Right ventricle myocardium superior (tissue), 1 donor: ENCODE measurements around the gene LRRC73. TPM values are rescaled to one million over a fixed set of nuclear protein-coding genes. Genes with fewer than 3 reads are reported as not detected.
"Not testable (repeated sequence)": the region's sequence is repeated elsewhere in the genome, so short reads cannot be mapped to it uniquely, and the experiment has no call there.

Experiments
- ATAC-seq: fragments of 200-7000 bp; cut with Tn5 transposase; one replicate; pipeline ENCODE4 v1.9.1; 2020; ENCODE audit warnings: mild to moderate bottlenecking; ENCODE audit not compliant: poor library complexity
- DNase-seq: peaks from one replicate; pipeline ENCODE4 v3.0.0-alpha.2; 2020
- intact Hi-C: fragments of 100-400 bp; cut with DNase I; formaldehyde crosslinking; loops from one replicate; pipeline ENCODE4 v1.11.2; 2022
- total RNA-seq: library from RNA; stranded (reverse); fragmentation: NEBNext Ultra II Directional; extraction: Animal tissue kit (Norgen Biotek cat#: 25700); gene quantifications from one replicate; pipeline ENCODE4 v1.2.1, GENCODE V29; 2021
- donor health status: DM: no; HTN: yes; CAD: no; lungs with severe emphysema.

The LRRC73 gene
- total RNA-seq, 1 donor from 2014 or later = 1.4 TPM

DNA sequence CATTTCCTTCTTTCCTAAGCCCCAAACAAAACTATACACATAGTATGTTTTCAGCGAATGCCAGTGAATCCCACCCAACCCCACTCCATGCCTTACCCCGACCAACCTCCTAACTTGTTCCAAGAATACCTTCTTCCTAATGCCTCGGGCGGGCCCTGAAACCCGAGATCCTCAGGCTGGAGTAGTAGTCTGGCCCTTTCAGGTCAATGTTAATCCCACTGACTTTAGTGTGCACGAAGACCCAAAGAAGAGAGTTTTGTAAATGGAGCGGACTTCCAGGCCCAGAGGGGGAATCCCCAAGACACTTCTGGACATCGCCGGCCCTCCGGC, 6.2 kb upstream of the LRRC73 start:
- no peak for DNase-seq
- ATAC-seq = peak; percentile 1
- intact Hi-C loops = loop anchor here (10.0 kb wide), 1 partner anchor 252 kb away; no protein-coding TSS in a partner anchor

DNA sequence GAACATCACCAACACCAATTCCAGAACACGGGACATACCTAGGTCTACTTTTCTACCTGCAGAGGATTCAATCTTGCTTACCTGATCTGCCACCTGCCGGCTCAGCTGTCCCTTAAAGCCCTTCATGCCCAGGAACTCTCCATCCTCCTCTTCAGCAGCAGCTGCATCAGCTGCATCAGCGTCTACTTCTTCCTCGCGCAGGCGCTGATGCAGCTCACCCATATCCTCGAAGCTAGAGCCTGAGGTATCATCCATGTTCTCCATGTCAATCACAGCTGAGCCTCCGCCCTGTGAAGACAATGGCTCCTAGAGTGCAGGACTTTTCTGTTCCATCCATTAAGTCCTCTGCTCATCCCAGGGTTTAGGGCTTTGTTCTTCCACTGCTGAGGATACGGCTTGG, 5.7 kb upstream of the LRRC73 start:
- ATAC-seq (no peak), DNase-seq (no peak)
- intact Hi-C loops = loop anchor here (10.0 kb wide), 1 partner anchor 251 kb away; no protein-coding TSS in a partner anchor

DNA sequence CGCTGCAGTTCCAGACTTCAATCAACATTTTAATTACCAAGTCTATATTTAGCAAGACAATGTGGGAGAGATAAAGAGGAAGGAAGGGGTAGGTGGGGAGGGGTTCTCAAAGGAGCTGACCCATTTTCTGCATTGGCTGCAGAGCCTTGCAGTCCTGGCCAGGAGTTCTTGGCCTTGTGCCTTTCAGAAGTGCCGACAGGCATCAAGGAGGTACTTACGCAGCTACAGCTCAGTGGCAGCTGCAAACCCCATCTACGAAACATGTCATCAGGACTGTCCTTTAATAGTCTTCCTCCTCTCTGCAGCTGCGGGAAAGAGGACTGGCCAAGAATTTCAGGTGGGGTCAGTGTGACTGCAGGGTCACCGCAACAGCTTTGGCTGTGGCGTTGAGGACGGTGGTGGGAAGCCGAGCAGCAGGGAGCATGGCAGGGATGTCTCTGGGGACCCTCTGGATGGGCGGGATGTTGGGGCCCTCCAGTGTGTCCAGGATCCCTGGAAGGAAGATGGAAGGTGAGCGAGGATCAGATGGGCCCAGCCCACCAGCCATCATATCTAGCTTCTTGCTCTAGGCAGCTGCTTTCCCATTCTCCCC, 1.8 kb upstream of the LRRC73 start:
- peak; percentile 72 for DNase-seq
- intact Hi-C loops = loop anchor here (10.0 kb wide), 1 partner anchor 247 kb away; no protein-coding TSS in a partner anchor
- peak; percentile 56 for ATAC-seq

DNA sequence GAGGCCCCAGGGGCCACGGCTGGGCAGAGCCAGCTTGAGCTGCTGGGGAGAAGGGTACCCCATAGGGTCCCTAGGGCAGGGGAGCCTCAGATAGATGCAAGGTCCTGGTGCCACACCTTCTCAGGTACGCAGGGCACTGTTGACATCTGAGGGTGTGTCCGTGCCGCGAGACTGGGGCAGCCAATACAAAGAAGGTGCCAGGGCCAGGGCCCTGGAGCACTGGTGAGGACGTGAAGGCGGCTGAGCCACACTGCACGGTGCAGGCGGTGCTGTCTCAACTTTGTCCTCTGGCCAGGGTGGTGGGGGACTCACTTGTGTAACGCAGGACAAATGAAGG, 649 bp upstream of the LRRC73 start:
- DNase-seq = no peak
- intact Hi-C loops = loop anchor here (10.0 kb wide), 1 partner anchor 246 kb away; no protein-coding TSS in a partner anchor
- ATAC-seq = peak; percentile 1

DNA sequence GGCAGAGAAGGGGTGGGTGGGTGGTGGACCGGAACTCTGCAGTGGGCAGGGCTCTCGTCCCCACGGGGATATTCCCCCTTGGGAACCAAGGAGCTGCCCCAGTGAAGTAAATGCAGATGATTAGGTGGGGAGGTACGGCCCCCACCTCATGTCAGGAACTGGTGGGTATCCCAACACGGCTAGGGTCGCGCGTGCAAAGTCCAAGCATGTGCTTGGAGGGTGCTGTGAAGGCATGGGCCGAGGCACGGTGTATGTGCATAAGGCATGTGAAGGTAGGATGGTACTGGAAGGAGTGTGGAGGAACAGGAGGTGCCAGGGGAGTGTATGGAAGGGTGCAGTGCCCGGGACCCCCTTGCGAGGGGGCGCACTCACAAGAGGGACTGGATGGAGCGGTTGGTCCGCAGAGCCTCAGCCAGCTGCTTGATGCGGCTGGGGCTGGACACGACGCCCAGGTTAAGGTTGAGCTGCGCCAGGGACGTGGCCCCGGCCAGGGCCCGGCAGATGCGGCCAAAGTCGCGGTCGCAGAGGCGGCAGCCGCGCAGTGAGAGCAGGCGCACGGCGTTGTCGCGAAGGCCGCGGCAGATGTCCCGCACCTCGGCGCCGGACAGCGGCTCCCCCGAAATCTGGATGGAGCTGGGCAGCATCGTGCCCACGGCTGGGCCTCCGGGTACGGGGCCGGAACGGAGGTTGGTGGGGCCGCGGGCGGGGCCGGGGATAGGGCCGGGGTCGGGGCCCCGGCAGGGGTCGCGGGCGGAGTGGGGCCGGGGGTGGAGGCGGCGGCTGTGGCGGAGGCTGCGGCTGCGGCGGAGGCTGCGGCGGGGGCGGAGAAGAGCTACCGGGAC, 783 bp downstream of the LRRC73 start:
- no peak for ATAC-seq
- DNase-seq = no peak
- intact Hi-C loops = loop anchor here (5.0 kb wide), 1 partner anchor 122 kb away; no protein-coding TSS in a partner anchor

DNA sequence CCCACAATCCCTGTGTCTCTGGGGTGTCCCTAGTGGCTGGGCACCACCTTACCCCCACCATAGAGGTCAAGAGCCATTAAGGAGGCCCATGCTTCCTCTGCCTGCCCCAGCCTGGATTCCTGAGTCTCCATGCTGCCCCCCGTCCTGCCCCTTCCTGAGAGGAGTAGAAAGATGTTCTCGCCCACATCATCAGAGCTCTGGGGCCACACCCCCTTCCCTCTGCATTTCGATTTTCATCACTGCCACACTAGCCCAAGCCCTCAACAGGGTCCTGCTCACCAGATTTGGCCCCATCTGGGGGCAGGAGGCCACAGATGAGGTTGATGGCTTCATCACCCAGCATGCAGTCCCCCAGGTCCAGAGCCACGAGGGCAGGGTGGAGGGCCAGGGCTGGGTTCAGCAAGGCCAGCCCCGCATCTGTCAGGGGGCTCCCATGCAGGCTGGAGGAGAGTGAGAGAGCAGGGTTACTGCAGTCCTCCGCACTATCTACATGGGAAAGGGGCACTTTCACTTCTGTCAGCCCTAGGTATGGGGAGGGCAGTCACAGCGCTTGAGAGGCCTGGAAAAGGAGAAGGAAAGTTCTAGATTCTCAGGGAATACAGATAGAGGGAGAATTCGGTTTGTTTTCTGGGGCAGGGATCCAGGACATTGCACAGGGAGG, 1.5 kb downstream of the LRRC73 start:
- ATAC-seq = no peak
- DNase-seq = no peak
- intact Hi-C loops = loop anchor here (5.0 kb wide), 1 partner anchor 121 kb away; no protein-coding TSS in a partner anchor

DNA sequence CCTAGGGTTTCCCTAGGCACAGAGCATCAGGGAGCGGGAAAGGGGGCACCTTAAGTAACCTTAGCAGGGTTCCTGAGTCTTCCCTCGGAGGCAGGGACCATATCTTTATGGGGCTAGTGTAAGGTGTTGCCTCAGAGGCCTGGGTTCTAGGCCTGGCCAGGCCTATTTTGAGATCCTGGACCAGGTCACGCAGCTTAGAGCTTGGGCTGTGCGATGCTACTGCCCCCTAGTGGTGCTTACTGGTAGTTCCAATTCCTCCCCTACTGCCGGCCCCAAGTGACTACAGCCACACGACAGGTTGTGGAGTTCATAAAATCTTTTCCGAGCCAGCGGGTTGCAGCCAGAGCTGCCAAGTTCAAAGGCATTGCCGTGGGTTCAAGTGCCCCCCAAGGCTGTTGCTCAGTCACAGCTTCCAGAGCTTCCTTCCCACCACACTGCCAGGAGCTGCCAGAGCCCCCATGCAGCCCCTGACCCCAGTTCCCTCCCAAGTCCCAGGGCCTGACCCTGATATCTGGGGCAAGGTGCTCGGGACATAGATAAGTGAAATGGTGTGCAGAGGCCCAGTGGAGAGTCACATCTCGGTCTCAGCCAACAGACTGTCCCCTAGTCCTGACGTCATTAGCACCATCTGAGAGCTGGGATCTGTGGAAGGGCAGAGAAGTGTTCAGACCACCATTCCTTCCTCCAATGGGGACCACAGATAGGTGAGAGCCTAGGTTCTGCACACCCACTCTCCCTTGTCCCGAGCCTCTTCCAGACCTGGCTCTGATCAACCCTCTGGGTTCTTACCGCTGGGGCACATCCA, 3.3 kb downstream of the LRRC73 start:
- DNase-seq (peak; percentile 75), ATAC-seq (peak; percentile 55)
- intact Hi-C loops = loop anchor here (1.0 to 5.0 kb wide), 2 partner anchors 53 to 120 kb away; no protein-coding TSS in a partner anchor

DNA sequence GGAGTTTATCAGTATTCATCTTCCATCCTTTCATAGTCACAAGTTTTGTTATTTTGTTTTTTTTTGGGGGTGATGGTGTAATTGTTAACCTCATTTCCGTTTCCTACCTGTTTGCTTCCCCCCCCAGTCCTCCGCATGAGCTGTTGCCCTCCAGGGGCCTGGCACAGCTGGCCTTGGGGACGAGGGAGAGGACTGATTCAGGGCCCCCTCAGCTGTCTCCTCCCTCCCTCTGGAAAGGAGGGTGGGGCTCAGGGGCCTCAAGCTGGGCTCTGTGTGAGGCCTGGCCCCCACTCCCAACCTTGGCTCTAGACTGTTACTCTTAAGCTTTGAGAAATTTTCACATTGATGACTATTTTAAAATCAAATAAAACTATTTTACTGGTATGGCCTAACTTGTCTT, 4.0 kb downstream of the LRRC73 start:
- DNase-seq = no peak
- intact Hi-C loops = loop anchor here (1.0 to 5.0 kb wide), 2 partner anchors 52 to 119 kb away; no protein-coding TSS in a partner anchor
- no peak for ATAC-seq

DNA sequence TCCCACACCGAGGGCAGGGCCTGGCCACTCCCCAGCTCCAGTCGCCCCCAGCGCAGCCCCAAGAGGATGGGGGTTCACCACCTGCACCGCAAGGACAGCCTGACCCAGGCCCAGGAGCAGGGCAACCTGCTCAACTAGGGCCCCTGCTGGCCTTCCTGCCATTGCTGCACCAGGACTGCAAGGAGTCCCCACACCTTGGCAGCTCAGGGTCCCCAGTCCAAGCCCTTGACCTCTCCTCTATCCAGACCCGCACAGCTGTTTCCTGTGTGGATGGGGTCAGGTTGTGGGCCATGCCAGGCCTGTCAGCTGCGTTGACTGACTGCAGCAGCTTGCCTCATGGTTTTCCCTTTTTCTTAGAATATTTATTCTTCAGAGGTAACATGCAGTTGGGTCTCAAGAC, 4.4 kb downstream of the LRRC73 start:
- DNase-seq (no peak), ATAC-seq (no peak)
- intact Hi-C loops = loop anchor here (1.0 to 5.0 kb wide), 2 partner anchors 51 to 118 kb away; no protein-coding TSS in a partner anchor

DNA sequence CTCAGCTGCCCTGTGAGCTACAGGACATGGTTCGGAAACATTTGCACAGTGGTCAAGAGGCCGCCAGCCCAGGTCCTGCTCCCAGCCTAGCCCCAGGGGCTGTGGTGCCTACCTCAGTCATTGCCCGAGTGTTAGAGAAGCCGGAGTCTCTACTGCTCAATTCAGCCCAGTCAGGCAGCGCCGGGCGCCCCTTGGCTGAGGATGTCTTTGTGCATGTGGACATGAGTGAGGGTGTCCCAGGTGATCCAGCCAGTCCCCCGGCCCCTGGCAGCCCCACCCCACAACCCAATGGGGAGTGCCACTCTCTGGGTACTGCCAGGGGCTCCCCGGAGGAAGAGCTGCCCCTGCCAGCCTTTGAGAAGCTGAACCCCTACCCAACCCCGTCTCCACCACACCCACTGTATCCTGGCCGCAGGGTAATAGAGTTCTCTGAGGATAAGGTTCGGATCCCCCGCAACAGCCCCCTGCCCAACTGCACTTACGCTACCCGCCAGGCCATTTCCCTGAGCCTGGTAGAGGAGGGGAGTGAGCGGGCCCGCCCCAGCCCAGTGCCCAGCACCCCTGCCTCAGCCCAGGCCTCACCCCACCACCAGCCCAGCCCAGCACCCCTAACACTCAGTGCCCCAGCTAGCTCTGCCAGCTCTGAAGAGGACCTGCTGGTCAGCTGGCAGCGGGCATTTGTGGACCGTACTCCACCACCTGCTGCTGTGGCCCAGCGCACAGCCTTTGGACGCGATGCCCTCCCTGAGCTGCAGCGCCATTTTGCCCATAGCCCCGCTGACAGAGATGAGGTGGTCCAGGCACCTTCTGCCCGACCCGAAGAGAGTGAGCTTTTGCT, 5.2 kb downstream of the LRRC73 start:
- no peak for DNase-seq
- intact Hi-C loops = loop anchor here (5.0 kb wide), 1 partner anchor 118 kb away; no protein-coding TSS in a partner anchor
- ATAC-seq = no peak

DNA sequence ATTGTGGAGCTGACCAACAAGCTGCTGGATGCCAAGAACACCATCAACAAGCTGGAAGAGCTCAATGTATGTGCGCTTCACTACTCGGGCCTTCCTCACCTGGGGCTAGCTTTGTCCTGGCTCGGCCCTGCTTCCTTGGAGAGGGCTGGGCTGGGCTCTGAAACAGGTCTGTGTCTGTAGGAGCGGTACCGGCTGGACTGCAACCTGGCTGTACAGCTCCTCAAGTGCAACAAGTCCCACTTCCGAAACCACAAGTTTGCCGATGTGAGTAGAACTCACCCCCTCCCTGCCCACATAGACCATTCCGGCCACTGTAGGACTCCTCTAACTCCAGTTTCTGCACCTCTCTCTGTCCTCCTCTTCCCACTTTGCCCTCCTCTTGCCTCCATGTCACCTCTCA, 6.7 kb downstream of the LRRC73 start:
- DNase-seq (no peak), ATAC-seq (no peak)
- intact Hi-C loops = no loop called here

DNA sequence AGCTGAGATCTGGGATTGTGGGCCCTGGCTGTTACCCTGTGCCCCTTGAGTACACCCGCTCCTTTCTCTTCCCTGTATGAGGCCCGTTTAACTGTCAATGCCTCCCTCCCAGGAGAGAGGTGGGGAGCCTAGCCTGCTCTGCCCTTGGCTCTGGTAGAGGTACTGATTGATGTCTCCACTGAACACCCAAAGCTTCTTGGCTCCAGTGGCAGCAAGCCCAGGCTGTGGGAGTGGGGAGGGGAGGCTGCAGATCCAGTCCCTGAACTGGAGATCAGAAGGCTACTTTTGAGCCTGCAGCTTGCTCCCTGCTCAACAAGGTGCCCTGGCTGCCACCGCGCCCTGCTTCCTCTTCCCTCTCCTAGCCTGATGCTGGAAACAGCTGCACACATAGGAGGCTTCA, 7.5 kb downstream of the LRRC73 start:
- DNase-seq = no peak
- intact Hi-C loops = no loop called here
- ATAC-seq = peak; percentile 61

DNA sequence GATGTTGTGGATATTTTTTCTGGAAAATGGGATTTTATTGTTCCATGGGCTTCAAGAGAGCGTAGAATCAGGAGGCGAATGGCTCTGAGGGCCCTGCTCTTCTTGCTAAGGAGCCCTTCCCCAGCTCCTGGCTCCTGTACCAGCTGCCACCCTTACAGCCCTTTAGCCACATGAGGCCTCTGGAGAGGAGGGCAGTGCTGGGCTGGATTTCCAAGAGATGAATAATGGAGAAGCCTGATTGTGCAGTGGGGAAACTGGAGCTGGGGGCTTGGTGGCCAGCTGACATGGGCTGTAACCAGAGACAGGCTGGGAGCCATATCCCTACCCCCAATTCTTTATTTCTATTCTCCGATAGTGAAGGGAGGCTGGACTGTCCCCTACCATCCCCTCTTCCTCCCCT, 9.2 kb downstream of the LRRC73 start:
- intact Hi-C loops = no loop called here
- ATAC-seq = no peak
- no peak for DNase-seq

DNA sequence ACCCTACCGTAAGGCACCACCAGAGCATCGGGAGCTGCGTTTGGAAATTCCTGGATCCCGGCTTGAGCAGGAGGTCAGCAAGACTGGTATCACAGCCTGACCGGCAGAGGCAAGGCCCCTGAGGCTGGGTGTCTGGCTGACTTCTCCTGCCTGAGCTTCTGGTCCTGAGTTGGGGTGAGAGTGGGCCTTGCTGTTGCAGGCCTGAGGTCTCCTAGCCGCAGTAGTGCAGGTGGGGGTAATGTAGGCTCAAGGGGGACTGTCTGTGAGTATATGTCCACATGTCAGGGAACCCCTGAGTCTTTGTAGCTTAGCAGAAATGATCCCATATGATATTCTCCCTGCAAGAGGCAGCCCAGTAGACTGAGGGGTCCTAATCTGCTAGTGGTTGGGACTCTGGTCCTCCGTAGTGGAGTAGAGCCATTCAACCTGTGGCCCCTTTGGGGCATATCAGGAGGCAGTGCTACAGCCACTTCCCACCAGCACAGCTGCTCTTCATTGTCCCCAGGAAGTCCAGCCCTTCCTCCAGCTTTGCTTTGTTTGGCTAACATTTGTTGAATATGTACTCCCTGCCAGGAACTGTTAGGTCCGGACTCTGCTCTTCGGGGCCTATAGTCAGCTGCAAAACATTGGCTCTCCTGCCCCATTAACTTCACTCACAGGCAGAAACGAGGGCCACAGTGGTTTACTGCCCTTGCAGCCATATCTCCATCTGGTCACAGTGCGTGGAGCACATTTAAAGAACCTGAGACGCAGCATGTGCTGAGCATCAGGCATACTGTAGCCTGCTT, 10.9 kb downstream of the LRRC73 start:
- ATAC-seq = no peak
- intact Hi-C loops = no loop called here
- no peak for DNase-seq

DNA sequence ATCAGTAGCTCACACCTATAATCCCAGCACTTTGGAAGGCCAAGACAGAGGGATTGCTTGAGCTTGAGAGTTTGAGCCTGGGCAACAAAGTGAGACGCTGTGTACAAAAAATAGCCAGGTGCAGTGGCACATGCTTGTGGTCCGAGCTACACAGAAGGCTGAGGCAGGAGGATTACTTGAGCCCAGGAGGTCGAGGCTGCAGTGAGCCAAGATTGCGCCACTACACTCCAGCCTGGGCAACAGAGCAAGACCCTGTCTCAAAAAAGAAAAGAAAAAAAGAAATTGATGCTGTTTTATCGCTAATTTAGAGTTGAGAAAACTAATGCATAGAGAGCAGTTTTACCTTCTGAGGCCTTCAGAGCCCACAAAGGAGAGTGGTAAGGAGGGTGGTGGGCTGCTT, 11.9 kb downstream of the LRRC73 start:
- ATAC-seq, DNase-seq, intact Hi-C loops: not testable (repeated sequence)

DNA sequence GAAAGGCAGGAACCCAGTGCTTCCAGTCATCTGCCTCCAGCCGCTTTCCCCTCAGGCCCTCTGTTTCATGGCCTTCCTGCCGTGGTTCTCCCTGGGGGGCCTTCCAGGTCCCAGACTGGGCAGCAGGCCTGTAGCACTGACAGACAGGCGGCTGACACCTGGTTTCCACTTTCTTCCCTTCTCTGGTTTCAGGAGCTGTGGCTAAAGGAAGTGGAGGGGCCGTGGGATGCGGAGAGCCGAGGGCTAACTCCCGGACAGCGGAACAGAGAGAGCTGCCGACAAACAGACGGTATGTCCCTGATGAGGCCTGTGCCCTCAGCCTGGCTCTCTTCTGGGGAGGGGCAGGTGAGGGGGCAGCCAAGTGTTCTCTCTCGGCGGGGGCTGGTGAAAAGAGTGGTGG, 12.5 kb downstream of the LRRC73 start:
- no peak for ATAC-seq
- intact Hi-C loops = no loop called here
- no peak for DNase-seq

DNA sequence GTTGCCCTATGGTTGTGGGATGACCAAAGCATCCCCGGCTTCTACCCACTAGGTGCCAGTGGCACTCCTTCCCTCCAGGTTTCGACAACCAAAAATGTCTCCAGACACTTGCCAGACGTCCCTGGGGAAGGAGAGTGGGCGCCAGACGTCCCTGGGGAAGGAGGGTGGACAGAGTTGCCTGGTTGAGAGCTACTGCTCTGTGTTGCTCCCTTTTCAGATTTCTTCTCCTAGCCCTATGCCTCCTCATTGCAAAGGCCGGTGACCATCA, 13.1 kb downstream of the LRRC73 start:
- ATAC-seq = no peak
- intact Hi-C loops = no loop called here
- no peak for DNase-seq
